ENCODE results near the gene EEA1. TPM values are rescaled to one million over a fixed set of nuclear protein-coding genes. Genes with fewer than 3 reads are reported as not detected.
"Not testable (repeated sequence)": the region's sequence is repeated elsewhere in the genome, so short reads cannot be mapped to it uniquely, and the experiment has no call there.

The EEA1 gene
- 8.2 and 13.6 TPM in 2 replicates for total RNA-seq (2014; rRNA removed; shearing (Covaris generic))

DNA sequence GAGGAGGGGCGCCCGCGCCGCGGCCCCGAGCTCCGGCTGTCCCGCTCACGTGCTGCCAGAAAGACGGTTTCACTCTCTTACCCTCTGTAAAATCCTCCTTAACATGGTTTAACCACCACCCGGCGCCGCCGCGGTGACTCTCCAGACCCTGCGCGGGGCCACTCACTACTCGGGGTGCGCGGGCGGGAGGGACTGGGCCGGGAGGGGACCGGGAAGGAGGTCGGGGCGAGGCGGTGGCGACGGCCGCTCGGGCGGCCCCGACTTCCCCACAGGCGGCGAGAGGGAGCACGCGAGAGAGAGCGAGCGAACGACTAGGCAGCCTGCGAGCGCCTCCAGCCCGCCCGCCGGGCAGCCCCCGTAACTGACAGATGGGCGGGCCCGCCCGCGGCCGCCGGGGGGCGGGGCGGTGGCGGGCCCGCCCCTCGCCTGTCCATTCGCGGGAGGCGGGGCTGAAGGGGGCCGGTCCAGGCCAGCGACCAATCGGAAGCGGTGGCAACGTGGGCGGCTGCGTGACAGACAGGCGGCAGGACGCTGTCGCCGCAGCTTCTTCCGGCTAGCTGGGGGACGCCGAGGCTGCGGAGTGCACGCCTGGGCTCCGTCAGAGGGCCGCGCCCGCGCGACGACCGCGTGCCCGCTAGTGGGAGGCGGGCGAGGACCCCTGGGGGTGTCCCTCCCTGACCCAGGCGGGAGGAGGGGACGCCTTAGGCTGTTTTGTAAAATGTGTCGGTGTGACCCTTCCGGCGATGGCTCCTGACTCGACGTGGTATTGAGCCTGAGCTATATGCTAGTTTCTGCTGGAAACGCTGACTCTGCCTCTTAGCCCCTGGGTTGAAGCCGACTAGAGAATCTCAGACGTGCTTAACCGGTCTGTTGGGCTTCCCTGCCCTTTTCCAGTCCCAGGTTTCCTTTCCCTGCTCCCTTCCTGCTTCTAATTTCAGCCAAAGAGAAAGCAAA, at the start of gene EEA1:
EEA1 (minus strand) TSS at position 334 of the 954 bp plus-strand sequence; CDS start at position 105, 229 bp downstream.
- H3K9me3 ChIP-seq (replicated peaks): no peaks in the 10 kb centered on the region
- DNase-seq: peak; percentile 95
- H3K4me1 ChIP-seq: peaks cover 7% of the 10 kb centered on the region; the same call in 1 of the 2 replicates
- peak within 1 kb of the TSS; percentile 69 for H3K4me3 ChIP-seq
- no peaks in the 10 kb centered on the region for H3K27me3 ChIP-seq
- peak within 1 kb of the TSS; percentile 76 for H3K27ac ChIP-seq
- no peaks in the 10 kb centered on the region for H3K36me3 ChIP-seq

DNA sequence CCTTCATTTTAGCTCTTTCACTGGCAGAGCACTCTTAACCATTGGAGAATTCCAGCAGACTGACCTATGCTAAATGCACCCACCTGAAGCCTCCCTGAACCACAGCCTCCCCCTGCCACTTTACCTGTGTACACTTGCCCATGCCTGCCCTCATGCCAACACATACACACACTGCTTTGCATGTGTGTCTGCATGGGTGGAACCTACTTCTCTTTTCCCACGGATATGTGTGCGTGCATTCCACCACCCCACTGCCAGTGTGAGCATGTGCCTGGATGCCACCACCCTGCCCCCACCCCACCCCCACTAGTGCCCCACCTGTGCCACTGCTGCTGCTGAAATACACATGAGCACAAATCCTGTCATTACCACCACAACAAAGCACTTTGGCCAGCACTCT, 49.5 kb upstream of the EEA1 start:
- H3K4me3 ChIP-seq: no peak overlapping the region
- no peaks in the 10 kb centered on the region for H3K36me3 ChIP-seq
- peaks cover 5% of the 10 kb centered on the region; the same call in 1 of the 2 replicates for H3K9me3 ChIP-seq (replicated peaks)
- 0 out of 2 replicates have a peak, but pooled peaks cover 2% of the 10 kb centered on the region for H3K4me1 ChIP-seq
- H3K27me3 ChIP-seq: no peaks in the 10 kb centered on the region
- no peak overlapping the region for H3K27ac ChIP-seq
- no peak for DNase-seq

DNA sequence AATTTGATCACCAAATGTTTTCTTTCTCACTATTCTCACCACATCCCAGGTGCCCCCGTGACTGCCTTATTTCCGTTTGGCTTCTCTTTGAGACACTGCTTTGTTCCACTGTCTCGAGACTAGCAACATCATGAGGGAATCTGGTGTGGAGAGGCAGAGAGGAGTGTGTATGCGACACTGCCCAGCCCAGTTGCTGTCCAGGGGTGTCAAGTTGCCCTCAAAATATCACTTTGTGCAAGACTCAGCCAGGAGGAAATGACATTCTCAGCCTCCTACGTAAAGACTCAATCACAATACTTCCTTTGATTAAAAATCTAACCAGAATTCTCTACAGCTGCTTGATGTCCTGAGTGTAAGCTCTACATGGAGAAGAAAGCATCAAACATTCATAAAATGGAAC, 48.2 kb upstream of the EEA1 start:
- no peaks in the 10 kb centered on the region for H3K36me3 ChIP-seq
- H3K9me3 ChIP-seq (replicated peaks): peaks cover 5% of the 10 kb centered on the region; the same call in 1 of the 2 replicates
- H3K4me1 ChIP-seq: 0 out of 2 replicates have a peak, but pooled peaks cover 2% of the 10 kb centered on the region
- no peaks in the 10 kb centered on the region for H3K27me3 ChIP-seq
- no peak overlapping the region; the same call in 1 of the 2 replicates for H3K27ac ChIP-seq
- DNase-seq: peak; percentile 22 to 55
- no peak overlapping the region for H3K4me3 ChIP-seq

DNA sequence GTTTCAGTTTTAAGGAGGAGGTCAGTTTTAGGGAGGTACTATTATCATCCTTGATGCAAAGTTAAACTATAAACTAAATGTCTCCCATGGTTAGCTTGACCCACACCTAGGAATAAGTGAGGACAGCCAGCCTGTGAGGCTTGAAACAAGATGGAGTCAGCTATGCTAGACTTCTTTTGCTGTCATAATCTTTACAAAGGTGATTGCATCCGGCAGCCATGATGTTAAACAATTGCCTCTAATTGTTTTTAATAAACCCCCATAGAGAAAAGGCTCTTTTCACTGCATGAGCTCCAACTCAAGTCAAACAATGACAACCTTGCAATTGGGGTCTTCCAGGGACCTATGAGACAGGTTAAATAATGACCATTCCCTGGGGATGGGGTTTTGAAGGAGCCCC, 45.7 kb upstream of the EEA1 start:
- DNase-seq: no peak
- 0 out of 2 replicates have a peak, but pooled peaks cover 2% of the 10 kb centered on the region for H3K4me1 ChIP-seq
- no peaks in the 10 kb centered on the region for H3K27me3 ChIP-seq
- no peaks in the 10 kb centered on the region for H3K36me3 ChIP-seq
- H3K27ac ChIP-seq: no peak overlapping the region
- no peak overlapping the region for H3K4me3 ChIP-seq
- peaks cover 5% of the 10 kb centered on the region; the same call in 1 of the 2 replicates for H3K9me3 ChIP-seq (replicated peaks)

DNA sequence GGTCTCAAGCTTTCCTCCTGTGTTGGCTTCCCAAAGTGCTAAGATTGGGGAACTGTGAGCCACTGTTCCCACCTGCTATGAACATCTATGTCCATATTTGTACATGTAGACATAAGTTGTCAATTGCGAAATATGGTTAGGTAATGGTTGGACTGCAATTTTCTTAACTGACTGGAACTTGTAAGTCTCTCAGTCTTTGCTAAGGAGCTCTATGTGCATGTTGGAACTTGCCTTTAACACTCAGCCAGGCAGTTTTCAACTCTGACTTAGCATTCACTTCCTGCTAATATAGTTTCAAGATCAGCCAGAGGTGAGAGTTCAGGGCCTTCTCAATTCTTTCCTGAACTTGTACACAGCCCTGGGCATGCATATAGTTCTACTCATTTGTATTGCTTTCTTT, 44.5 kb upstream of the EEA1 start:
- H3K36me3 ChIP-seq: no peaks in the 10 kb centered on the region
- H3K4me1 ChIP-seq: 0 out of 2 replicates have a peak, but pooled peaks cover 2% of the 10 kb centered on the region
- DNase-seq: no peak
- no peak overlapping the region for H3K4me3 ChIP-seq
- no peak overlapping the region for H3K27ac ChIP-seq
- no peaks in the 10 kb centered on the region for H3K27me3 ChIP-seq
- H3K9me3 ChIP-seq (replicated peaks): peaks cover 5% of the 10 kb centered on the region; the same call in 1 of the 2 replicates

DNA sequence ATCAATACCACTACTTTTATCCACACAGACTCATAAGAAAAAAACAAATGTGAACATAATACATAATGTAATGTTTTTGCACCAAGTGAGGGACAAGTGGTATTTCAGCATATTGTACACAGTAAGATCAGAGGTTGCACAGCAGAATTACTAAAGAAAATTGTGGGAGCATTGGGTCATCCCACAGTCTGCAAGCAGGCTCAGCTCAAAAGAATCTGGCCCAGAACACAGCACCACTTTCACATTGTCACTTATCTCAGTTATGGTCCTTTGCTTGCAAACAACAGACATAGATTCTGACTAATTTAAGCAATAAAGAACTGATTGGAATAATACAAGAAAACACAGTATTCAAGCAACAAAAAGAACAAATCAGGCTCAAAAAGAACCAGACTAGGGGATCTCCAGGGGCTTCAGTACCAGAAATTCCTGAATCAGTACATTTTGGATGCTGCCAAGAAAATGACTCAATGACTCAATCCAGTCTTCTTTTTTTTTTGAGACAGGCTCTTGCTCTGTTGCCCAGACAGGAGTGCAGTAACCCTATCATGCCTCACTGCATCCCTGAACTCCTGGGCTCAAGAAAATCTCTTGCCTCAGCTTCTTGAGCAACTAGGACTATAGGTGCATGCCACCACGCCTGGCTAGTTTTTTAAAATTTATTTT, 42.9 kb upstream of the EEA1 start:
- H3K27ac ChIP-seq: no peak overlapping the region
- H3K9me3 ChIP-seq (replicated peaks): peaks cover 5% of the 10 kb centered on the region; the same call in 1 of the 2 replicates
- H3K4me1 ChIP-seq: no peaks in the 10 kb centered on the region
- no peaks in the 10 kb centered on the region for H3K27me3 ChIP-seq
- no peaks in the 10 kb centered on the region for H3K36me3 ChIP-seq
- no peak overlapping the region for H3K4me3 ChIP-seq
- no peak for DNase-seq

DNA sequence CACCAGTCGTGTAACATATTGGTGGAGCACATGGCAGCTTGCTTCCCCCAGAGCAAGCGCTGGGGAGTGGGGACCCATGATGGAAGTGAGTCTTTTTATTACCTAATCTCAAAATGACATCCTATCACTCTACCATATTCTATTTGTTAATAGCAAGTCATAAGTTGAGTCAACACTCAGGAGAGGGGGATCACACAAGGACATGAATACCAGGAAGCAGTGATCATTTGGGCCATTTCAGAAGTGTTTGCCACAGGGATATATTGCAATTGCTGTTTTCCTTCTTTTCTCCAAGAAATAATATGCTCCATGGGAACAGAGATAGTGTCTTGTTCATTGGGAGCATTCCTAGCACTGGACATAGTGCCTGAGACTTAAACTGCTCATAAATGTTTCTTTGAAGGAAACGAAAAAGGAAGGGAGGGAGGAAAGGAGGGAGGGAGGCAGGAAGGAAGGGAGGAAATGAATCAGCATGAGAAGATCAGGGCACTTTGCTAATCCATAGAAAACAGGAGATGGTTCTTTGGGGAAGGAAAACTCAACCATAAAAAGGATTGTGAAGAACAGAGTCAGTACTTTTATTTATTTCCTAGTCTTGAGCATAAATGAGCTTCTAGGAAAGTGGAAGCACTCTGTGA, 39.2 kb upstream of the EEA1 start:
- no peaks in the 10 kb centered on the region for H3K4me1 ChIP-seq
- no peaks in the 10 kb centered on the region for H3K36me3 ChIP-seq
- no peaks in the 10 kb centered on the region for H3K27me3 ChIP-seq
- H3K9me3 ChIP-seq (replicated peaks): no peaks in the 10 kb centered on the region; the same call in 1 of the 2 replicates
- no peak for DNase-seq
- H3K4me3 ChIP-seq: no peak overlapping the region
- H3K27ac ChIP-seq: no peak overlapping the region

DNA sequence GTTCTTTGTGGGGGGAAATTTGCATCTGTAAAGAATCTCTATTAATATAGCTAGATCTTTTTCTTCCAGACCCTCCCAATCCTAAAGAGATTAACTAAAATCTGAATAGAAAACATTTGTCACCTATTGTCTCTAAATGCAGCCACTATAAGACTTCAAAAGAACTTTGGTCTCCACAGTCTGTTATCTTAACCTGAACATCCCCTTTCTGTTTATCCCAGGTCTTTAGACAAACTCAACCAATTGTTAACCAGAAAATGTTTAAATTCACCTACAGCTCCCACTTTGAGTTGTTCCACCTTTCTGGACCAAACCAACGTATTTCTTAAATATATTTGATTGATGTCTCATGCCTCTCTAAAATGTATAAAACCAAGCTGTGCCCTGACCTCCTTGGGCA, 35.3 kb upstream of the EEA1 start:
- not testable (repeated sequence) for H3K4me1 ChIP-seq; H3K4me3 ChIP-seq; H3K27me3 ChIP-seq; H3K27ac ChIP-seq; H3K36me3 ChIP-seq; DNase-seq; H3K9me3 ChIP-seq (replicated peaks)

DNA sequence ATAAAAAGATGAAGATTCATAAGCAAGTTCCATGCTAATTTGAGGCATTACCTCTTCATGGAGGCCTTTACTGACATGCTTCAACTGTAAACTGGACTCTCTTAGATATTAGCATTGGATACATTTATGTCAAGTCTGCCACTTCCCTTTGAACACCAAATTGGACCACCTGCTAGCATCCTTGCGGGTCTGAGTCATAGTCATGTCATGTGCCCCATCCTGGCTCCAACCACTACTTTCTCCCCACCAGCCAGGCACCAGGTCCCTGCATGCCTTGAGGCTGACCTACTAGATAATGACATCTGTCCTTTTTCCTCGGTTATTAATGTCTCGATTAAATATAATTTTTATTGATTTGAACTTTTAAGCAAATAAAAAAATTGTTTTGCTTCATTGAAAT, 32.9 kb upstream of the EEA1 start:
- Histone ChIP-seq H3K36me3 (no peaks in the 10 kb centered on the region), H3K9me3 (replicated peaks) (no peaks in the 10 kb centered on the region), H3K27ac (no peak overlapping the region), H3K4me3 (no peak overlapping the region), H3K27me3 (no peaks in the 10 kb centered on the region), H3K4me1 (0 out of 2 replicates have a peak, but pooled peaks cover 5% of the 10 kb centered on the region)
- DNase-seq: peak; percentile 32 to 34

DNA sequence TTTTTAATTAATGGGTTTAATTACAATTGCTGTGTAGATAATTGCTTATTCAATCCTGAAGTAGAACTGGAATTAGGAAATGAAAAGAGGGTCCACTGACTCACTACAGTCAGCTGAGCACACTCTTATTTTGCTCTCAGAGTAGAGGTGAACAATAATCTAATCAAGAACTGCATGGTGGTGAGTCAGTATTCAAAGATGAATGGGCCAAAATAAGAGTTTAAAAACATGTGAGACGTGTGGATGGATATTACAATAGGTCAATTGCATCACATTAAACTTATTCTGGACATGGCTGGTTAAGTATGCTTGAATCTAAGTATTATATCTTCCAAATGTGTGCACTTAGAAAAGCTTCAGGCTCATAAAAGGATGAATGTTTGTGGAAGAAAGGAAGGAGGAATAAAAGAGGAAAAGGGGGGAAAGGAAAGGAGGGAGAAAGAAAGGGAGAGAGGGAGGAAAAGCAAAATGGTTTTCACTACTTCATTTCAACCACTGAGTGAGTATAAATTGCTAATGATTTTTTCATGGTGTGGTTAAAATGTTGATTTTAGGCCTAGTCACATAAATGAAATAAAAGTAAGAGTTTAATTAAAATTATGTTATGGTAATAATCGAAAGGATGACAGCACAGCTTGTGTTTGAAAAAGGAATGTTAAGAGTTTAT, 27.0 kb upstream of the EEA1 start:
- DNase-seq: no peak
- no peaks in the 10 kb centered on the region for H3K36me3 ChIP-seq
- no peak overlapping the region for H3K27ac ChIP-seq
- H3K27me3 ChIP-seq: no peaks in the 10 kb centered on the region
- H3K4me1 ChIP-seq: no peaks in the 10 kb centered on the region
- no peaks in the 10 kb centered on the region for H3K9me3 ChIP-seq (replicated peaks)
- H3K4me3 ChIP-seq: no peak overlapping the region

DNA sequence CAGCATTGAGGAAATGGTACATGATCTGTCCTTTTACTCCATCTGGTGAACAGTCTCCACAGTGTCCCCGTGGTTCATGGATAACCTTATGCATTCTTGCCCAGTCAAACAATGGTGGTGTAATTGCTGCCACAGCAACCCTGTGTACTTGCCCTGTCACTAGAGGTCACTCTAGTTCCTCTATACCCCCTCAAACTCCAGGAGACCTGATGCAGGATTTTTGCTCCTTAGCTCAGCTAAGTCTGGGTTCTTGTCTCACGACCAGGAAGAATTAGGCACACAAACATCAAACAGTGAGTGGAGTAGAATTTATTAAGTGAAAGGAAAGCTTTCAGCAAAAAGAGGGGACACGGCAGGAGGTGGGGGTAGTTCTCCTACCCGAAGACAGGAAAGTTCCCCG, 24.7 kb upstream of the EEA1 start:
- Histone ChIP-seq H3K9me3 (replicated peaks) (no peaks in the 10 kb centered on the region), H3K36me3 (no peaks in the 10 kb centered on the region), H3K4me3 (no peak overlapping the region), H3K27ac (no peak overlapping the region), H3K4me1 (no peaks in the 10 kb centered on the region), H3K27me3 (no peaks in the 10 kb centered on the region)
- DNase-seq: no peak

DNA sequence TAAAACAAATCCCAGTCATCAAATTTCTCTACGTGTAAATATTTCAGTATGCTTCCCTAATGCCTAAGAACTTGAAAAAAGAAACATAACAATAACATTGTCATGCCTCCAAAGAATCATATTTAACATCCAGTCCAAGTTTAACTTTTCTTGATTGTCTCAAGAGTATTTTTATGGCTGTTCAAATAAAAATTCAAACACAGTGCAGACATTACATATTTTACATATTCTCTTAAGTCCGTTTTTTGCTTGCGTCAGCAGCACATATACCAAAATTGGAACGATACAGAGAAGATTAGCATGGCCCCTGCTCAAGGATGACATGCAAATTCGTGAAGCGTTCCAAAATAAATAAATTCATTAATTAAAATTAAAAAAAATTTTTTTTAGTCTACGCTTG, 23.3 kb upstream of the EEA1 start:
- no peaks in the 10 kb centered on the region for H3K4me1 ChIP-seq
- H3K36me3 ChIP-seq: no peaks in the 10 kb centered on the region
- H3K4me3 ChIP-seq: no peak overlapping the region
- no peak overlapping the region for H3K27ac ChIP-seq
- H3K27me3 ChIP-seq: no peaks in the 10 kb centered on the region
- no peaks in the 10 kb centered on the region for H3K9me3 ChIP-seq (replicated peaks)
- no peak for DNase-seq

DNA sequence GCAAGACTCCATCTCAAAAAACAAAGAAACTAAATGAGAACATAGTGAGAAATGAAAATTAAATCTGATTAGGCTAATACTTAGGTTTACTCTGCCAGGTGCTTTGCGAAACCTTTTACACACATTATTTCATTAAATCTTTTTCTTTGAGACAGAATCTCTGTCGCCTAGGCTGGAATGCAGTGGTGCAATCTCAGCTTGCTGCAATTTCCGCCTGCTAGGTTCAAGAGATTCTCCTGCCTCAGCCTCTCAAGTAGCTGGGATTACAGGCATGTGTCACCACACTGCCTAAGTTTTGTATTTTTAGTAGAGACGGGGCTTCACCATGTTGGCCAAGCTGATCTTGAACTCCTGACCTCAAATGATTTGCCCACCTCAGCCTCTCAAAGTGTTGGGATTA, 21.9 kb upstream of the EEA1 start:
- Histone ChIP-seq H3K36me3 (no peaks in the 10 kb centered on the region), H3K27ac (no peak overlapping the region), H3K4me3 (no peak overlapping the region), H3K27me3 (no peaks in the 10 kb centered on the region), H3K4me1 (no peaks in the 10 kb centered on the region), H3K9me3 (replicated peaks) (no peaks in the 10 kb centered on the region)
- no peak for DNase-seq

DNA sequence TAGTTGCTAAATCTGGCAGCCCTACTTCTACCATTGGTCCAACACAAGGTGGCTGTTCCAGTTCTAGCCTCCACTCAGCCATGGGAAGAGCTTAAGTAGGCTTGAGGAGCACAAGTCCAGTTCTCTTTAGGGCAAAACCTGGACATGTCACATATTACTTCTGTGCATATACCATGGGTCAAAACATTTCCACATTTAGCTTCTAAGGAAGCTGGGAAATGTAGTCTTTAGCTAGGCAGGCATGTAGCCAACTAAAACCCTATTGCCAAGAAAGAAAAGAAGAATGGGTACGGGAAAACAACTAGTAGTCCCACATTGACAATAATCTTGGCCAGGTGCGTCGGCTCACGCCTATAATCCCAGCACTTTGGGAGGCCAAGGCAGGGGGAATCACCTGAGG, 20.9 kb upstream of the EEA1 start:
- DNase-seq: no peak
- no peaks in the 10 kb centered on the region for H3K4me1 ChIP-seq
- H3K27ac ChIP-seq: no peak overlapping the region
- H3K4me3 ChIP-seq: no peak overlapping the region
- no peaks in the 10 kb centered on the region for H3K9me3 ChIP-seq (replicated peaks)
- H3K36me3 ChIP-seq: no peaks in the 10 kb centered on the region
- no peaks in the 10 kb centered on the region for H3K27me3 ChIP-seq

All from SJCRH30 (cell line).